GM18498 (cell line): Measurements from ENCODE around the gene RPTOR.

ENCODE experiments used
- ATAC-seq: cut with Tn5 transposase; IDR thresholded peaks from one replicate; pipeline ENCODE4 v1.9.1; 2021; ENCODE audit warnings: mild to moderate bottlenecking, moderate library complexity; ENCODE audit not compliant: unreplicated experiment

Gene RPTOR

GRCh38 chr17:80963812-80964543, 419.3 kb downstream of the RPTOR start:
- no peak for ATAC-seq

GRCh38 chr17:80964544-80964856, 419.9 kb downstream of the RPTOR start:
- no peak for ATAC-seq

- ATAC-seq: no peak
Observed at GRCh38 chr17:80964859-80965580, 420.4 kb downstream of the RPTOR start.

GRCh38 chr17:80965606-80966005, 421.0 kb downstream of the RPTOR start:
- no peak for ATAC-seq

GRCh38 chr17:80967404-80967872, 422.8 kb downstream of the RPTOR start:
- no peak for ATAC-seq

GRCh38 chr17:80968602-80969029, 424.0 kb downstream of the RPTOR start:
- ATAC-seq: no peak

GRCh38 chr17:80969030-80969673, 424.5 kb downstream of the RPTOR start:
- ATAC-seq: no peak

- no peak for ATAC-seq
Observed at GRCh38 chr17:80969674-80970043, 425.0 kb downstream of the RPTOR start.

GRCh38 chr17:80970044-80970761, 425.6 kb downstream of the RPTOR start:
- ATAC-seq: no peak

- no peak for ATAC-seq
Observed at GRCh38 chr17:80970762-80971703, 426.4 kb downstream of the RPTOR start.

GRCh38 chr17:80971704-80972304, 427.2 kb downstream of the RPTOR start:
- no peak for ATAC-seq

- no peak for ATAC-seq
Observed at GRCh38 chr17:80976701-80977100, 432.1 kb downstream of the RPTOR start.

GRCh38 chr17:80977172-80977571, 432.5 kb downstream of the RPTOR start:
- ATAC-seq: no peak

- no peak for ATAC-seq
Observed at GRCh38 chr17:80978499-80979497, 434.2 kb downstream of the RPTOR start.

GRCh38 chr17:80979547-80980378, 435.1 kb downstream of the RPTOR start:
- no peak for ATAC-seq

GRCh38 chr17:80980397-80981061, 435.9 kb downstream of the RPTOR start:
- ATAC-seq: no peak
